GM10266 (cell line): Measurements from ENCODE around the gene SORBS2.

ENCODE experiments used
- DNase-seq: peaks from one replicate; pipeline ENCODE4 v3.0.0; 2012; ENCODE audit errors: extremely low spot score
- TF ChIP-seq, protein P1 (sequence below): IDR thresholded peaks from 2 replicates; pipeline ENCODE4 v1.5.1; 2012; ENCODE audit warnings: mild to moderate bottlenecking, low read depth; ENCODE audit not compliant: control insufficient read depth, insufficient read depth; ENCODE audit errors: missing control alignments

Gene SORBS2

DNA sequence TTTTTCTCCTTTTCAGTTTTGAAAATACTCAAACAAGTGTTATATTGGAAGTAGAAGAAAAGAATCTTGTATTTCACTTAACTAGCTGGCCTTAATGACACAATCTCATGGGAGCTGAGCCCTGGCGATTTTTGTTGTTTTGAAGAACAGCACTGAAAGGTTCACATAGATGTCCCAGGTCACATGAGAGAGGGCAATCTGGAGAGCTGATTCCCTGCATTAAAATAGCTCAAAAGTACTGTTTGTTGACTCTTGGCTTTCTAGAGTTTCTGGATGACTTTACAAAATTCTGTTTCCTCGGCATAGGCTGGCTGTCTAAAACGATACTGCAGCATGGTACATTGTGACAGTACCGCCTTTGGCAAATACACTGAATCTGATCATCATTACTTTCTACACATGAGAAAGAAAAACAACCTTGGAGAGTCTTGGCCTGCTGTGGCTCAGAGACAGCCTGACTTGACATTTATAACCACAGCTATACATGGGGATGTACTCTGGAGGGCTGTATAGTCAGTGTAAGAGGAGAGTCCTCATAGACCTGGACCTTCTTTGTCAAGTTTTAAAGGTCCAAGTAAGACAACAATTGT lies 156.9 kb downstream of the SORBS2 start:
- no peak for DNase-seq

DNA sequence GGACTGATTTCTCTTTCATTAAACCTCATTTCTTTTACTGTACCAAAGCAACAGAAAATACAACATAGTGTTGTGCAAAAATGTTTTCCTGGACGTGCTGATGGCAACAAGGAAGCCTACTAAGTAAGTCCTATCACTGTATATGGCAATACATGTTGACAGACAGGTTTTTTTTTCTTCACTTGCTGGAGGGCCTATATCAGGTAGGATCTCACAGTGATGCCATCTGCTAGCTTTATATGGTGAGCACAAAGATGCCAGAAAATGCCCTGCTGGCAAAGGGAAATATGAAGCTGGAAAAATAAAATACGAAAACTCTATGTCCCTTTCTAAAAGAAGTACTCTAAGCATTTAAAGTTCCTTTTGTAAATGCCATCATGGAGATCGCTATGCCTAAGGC lies 157.7 kb downstream of the SORBS2 start:
- no peak for DNase-seq
- TF ChIP-seq, protein P1, sequence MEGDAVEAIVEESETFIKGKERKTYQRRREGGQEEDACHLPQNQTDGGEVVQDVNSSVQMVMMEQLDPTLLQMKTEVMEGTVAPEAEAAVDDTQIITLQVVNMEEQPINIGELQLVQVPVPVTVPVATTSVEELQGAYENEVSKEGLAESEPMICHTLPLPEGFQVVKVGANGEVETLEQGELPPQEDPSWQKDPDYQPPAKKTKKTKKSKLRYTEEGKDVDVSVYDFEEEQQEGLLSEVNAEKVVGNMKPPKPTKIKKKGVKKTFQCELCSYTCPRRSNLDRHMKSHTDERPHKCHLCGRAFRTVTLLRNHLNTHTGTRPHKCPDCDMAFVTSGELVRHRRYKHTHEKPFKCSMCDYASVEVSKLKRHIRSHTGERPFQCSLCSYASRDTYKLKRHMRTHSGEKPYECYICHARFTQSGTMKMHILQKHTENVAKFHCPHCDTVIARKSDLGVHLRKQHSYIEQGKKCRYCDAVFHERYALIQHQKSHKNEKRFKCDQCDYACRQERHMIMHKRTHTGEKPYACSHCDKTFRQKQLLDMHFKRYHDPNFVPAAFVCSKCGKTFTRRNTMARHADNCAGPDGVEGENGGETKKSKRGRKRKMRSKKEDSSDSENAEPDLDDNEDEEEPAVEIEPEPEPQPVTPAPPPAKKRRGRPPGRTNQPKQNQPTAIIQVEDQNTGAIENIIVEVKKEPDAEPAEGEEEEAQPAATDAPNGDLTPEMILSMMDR: no peak

More for the DNA sequence above, 156.9 kb downstream of the SORBS2 start:
- TF ChIP-seq, protein P1: no peak

DNA sequence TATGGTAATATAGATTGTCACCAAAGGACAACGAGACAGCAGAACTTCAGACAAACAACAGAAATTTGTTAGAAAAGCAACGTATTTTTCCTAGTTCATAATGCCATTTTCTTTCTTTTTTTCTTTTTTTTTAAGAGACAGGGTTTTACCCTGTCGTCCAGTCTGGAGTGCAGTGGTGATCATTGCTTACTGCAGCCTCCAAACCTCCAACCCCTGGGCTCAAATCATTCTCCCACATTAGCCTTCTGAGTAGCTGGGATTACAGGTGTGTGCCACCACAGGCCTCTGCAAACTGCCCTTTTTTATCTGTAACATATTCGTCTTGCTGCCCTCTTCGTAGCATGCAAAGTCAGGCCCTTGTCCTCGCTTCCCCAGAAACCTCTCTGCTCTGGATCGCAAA lies 160.1 kb downstream of the SORBS2 start:
- DNase-seq: no peak
- TF ChIP-seq, protein P1: no peak

DNA sequence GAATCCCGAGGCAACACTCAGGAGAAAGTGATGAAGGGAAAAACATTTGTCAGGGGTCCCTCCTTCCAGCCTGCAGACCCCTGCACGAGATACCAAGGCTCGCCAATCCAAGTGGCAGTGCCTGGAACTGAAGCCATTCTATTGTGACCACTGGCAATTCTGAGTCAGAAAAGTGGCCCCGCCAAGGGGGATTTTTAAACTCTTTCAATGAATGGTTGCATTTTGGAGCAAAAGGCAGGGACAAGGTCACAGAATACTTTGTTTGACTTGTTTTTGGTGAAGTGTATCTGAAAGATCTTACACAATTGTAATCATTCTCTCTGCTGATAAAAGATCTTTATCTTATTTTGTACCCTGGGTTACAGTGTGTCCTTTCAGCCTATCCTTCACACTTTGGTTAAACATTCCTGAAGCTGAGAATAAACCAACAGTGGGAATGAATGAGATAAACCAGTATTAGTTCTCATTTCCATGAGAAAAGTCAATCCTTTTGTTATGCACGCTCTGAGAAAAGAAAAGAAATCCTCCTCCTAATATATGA lies 160.8 kb downstream of the SORBS2 start:
- TF ChIP-seq, protein P1: no peak
- DNase-seq: no peak

DNA sequence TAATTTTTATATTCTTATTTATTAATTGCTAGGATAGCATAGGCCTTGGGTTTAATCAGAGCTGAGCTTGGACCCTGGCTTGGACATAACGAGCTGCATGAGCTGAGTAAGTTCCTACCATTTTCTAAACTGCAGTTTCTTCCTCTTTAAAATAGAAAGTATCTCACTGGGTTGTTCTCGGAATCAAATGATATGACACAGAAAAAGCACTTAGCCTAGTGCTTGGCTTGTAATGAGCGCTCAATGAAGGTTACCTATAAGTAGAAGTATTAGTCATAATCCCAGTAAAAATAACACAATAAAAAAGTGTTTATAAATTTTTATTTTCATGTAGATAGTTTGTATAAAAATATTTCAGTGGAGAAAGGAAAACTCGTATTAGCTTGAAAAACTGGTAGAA lies 163.4 kb downstream of the SORBS2 start:
- DNase-seq: no peak
- TF ChIP-seq, protein P1: no peak

DNA sequence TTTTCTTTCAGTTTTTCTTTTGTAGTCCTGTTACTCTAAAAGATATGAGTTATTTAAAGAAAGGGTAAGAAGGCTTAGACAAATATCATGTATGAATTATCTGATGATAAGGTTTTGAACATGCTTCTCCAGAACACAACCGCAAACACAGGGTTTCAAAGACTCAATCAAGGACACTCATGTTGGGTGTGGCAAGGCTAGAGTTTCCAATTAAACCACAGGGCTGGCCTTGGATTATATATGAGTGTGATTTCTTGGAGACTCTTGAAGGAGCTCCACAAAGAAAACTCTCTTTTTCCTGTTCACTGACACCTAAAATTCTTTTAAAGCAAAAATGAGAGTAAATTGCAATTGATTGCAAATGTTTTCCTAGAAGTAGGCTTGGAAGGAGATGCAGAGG lies 166.6 kb downstream of the SORBS2 start:
- DNase-seq: no peak
- TF ChIP-seq, protein P1: no peak

DNA sequence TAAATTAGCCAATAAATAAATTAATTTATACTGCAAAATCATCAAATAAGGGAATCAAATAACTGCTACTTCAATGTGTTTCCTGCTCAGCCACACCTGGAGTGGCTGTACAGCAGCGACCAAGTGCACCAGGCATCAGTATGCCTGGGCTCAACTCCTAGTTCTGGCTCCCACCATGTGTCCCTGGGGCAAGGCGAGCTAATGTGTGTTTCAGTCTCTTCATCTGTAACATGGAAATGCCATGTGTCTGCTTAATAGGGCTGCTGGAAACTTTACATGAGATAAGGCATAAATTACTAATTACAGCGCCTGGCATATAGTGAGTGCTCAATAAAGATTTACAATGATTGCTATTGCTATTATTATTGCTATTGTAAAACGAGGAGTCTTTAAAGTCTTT lies 167.6 kb downstream of the SORBS2 start:
- no peak for DNase-seq
- TF ChIP-seq, protein P1: no peak
